Central memory CD8-positive, alpha-beta T cell (primary cell): ENCODE data around the gene PM20D1.
A peak's percentile ranks its signal among the peaks of the same experiment; 100 is the strongest.
"Not testable (repeated sequence)": the region's sequence is repeated elsewhere in the genome, so short reads cannot be mapped to it uniquely, and the experiment has no call there.

Source experiments
- ATAC-seq: fragments of 150-1000 bp; cut with Tn5 transposase; replicated peaks from 2 replicates; pipeline ENCODE4 v1.10.0; 2022; ENCODE audit warnings: mild to moderate bottlenecking, moderate FRiP score, moderate number of reproducible peaks; ENCODE audit not compliant: poor library complexity, severe bottlenecking; ENCODE audit errors: extremely low read depth
- DNase-seq, 2 donors: peaks; one replicate each; pipeline ENCODE4 v3.0.0; 2021; ENCODE audit warnings: low spot score in 2 of 2
- H3K27ac Mint-ChIP-seq: one replicate; pipeline ENCODE4 v1.8.0; 2022; ENCODE audit warnings: low read depth, mild to moderate bottlenecking, moderate library complexity, mixed read lengths
- H3K27me3 Mint-ChIP-seq: one replicate; pipeline ENCODE4 v1.8.0; 2022; ENCODE audit warnings: mixed read lengths
- H3K36me3 Mint-ChIP-seq: one replicate; pipeline ENCODE4 v1.8.0; 2022; ENCODE audit warnings: mild to moderate bottlenecking, moderate library complexity, mixed read lengths; ENCODE audit not compliant: insufficient read depth
- H3K4me1 Mint-ChIP-seq: one replicate; pipeline ENCODE4 v1.8.0; 2022; ENCODE audit warnings: mixed read lengths
- H3K4me3 Mint-ChIP-seq: one replicate; pipeline ENCODE4 v1.8.0; 2022; ENCODE audit warnings: mild to moderate bottlenecking, moderate library complexity, mixed read lengths
- H3K9me3 Mint-ChIP-seq: one replicate; pipeline ENCODE4 v1.8.0; 2022; ENCODE audit warnings: mixed read lengths

The PM20D1 gene

DNA sequence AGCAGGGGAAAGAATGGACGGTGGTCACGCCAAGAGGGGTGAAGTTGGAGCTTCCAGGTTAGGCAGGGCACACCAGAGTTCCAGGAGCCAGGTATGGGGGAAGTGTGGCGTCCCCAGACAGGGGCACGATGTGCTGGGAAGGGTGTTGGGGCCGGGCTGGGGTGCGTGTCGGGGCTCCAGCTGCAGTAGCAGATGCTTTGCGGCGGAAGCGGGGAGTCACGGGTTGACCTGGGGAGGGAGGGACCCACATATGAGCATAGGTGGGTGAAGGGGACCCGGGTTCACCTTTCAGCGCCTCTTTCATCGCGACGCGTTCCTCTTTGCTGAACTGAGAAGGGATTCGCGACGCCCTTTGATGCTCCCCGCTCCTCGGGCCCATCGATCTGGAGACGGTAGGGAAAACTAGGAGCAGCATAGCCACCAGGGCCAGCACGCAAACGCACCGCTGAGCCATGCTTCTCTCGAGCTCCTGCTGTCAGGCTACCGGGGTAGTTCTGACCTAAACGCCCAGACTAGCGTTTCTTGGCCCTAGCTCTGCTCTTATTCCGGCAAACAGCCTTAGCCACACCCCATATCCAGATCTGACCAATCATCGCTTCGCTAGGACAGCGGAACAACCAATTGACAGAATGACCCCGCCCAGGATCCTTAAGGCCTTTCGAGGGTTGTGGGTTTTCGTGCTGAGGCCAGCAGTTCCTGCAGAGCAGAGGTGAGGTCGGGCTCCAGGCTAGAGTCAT, at the start of gene PM20D1:
PM20D1 (minus strand) TSS at position 514 of the 737 bp plus-strand sequence; CDS start at position 454, 60 bp downstream.
- no peaks in the 10 kb centered on the region for H3K9me3 Mint-ChIP-seq
- no peaks in the 10 kb centered on the region for H3K27me3 Mint-ChIP-seq
- peak; percentile 97 for ATAC-seq
- peak; percentile 61 to 83 for DNase-seq
- H3K36me3 Mint-ChIP-seq, result peaks cover 5% of the 10 kb centered on the region
- peak within 1 kb of the TSS; percentile 89 for H3K4me3 Mint-ChIP-seq
- H3K27ac Mint-ChIP-seq, result peak within 1 kb of the TSS; percentile 85
- peaks cover 14% of the 10 kb centered on the region for H3K4me1 Mint-ChIP-seq

GRCh38 chr1:205896351-205896750, 46.4 kb upstream of the PM20D1 start:
- Mint-ChIP-seq H3K4me3 (no peak overlapping the region), H3K36me3 (no peaks in the 10 kb centered on the region), H3K27ac (no peak overlapping the region), H3K27me3 (peaks cover 35% of the 10 kb centered on the region), H3K4me1 (no peaks in the 10 kb centered on the region), H3K9me3 (peaks cover 9% of the 10 kb centered on the region)
- DNase-seq (no peak), ATAC-seq (no peak)

GRCh38 chr1:205894119-205894518, 44.2 kb upstream of the PM20D1 start:
- Mint-ChIP-seq H3K27me3 (peaks cover 21% of the 10 kb centered on the region), H3K9me3 (peaks cover 13% of the 10 kb centered on the region)
- not testable (repeated sequence) for H3K36me3 Mint-ChIP-seq, H3K4me3 Mint-ChIP-seq, ATAC-seq, DNase-seq, H3K4me1 Mint-ChIP-seq, H3K27ac Mint-ChIP-seq

- H3K27ac Mint-ChIP-seq, H3K27me3 Mint-ChIP-seq, ATAC-seq, H3K36me3 Mint-ChIP-seq, H3K4me3 Mint-ChIP-seq, DNase-seq: not testable (repeated sequence)
- Mint-ChIP-seq H3K9me3 (peaks cover 17% of the 10 kb centered on the region), H3K4me1 (peaks cover 13% of the 10 kb centered on the region)
Measured at GRCh38 chr1:205892175-205892574, 42.2 kb upstream of the PM20D1 start.

- not testable (repeated sequence) for H3K36me3 Mint-ChIP-seq, ATAC-seq, H3K27ac Mint-ChIP-seq, DNase-seq, H3K4me3 Mint-ChIP-seq, H3K27me3 Mint-ChIP-seq
- Mint-ChIP-seq H3K9me3 (peaks cover 13% of the 10 kb centered on the region), H3K4me1 (peaks cover 13% of the 10 kb centered on the region)
Measured at GRCh38 chr1:205891481-205891880, 41.5 kb upstream of the PM20D1 start.

GRCh38 chr1:205890631-205891030, 40.7 kb upstream of the PM20D1 start:
- H3K27ac Mint-ChIP-seq, ATAC-seq, H3K27me3 Mint-ChIP-seq, H3K9me3 Mint-ChIP-seq, H3K36me3 Mint-ChIP-seq, DNase-seq, H3K4me3 Mint-ChIP-seq: not testable (repeated sequence)
- H3K4me1 Mint-ChIP-seq, result peaks cover 13% of the 10 kb centered on the region

DNA sequence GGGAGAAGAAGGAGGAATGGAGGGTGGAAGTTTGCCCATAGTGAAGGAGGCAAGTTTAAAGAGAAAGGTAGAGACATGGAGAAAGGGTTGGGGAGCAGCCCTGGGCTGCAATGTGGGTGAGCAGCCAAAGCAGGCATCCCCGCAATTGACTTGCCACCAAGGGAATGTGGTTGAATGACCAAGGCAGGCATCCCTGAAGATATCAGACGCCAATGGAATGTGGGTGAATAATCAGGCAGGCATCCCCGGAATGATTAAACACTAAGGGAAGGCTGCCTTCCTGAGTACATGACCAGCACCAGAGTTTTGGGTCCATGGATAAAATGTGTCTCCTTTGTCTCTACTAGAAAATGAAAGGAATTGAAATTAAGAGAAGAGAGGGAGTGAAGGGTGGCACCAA, 39.8 kb upstream of the PM20D1 start:
- not testable (repeated sequence) for DNase-seq, H3K27me3 Mint-ChIP-seq, H3K27ac Mint-ChIP-seq, H3K36me3 Mint-ChIP-seq, ATAC-seq, H3K9me3 Mint-ChIP-seq, H3K4me3 Mint-ChIP-seq
- peaks cover 13% of the 10 kb centered on the region for H3K4me1 Mint-ChIP-seq

GRCh38 chr1:205889006-205889405, 39.1 kb upstream of the PM20D1 start:
- H3K27me3 Mint-ChIP-seq, H3K27ac Mint-ChIP-seq: not testable (repeated sequence)
- peaks cover 13% of the 10 kb centered on the region for H3K4me1 Mint-ChIP-seq

GRCh38 chr1:205883792-205884191, 33.9 kb upstream of the PM20D1 start:
- ATAC-seq, result no peak
- no peak overlapping the region for H3K4me3 Mint-ChIP-seq

More at GRCh38 chr1:205889006-205889405, 39.1 kb upstream of the PM20D1 start:
- ATAC-seq, H3K4me3 Mint-ChIP-seq, DNase-seq, H3K36me3 Mint-ChIP-seq, H3K9me3 Mint-ChIP-seq: not testable (repeated sequence)

DNA sequence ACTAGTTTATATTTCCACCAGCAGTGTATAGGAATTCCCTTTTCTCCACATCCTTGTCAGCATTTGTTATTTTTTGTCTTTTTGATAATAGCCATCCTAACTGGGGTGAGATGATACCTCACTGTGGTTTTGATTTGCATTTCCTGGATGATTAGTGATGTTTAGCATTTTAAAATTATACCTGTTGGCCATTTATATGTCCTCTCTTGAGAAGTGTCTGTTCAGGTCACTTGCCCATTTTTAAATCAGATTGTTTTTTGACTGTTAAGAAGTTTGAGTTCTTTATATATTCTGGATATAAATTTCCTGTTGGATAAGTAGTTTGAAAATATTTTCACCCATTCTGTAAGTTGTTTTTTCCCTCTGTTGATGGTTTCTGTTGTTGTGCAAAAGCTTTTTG, 31.0 kb upstream of the PM20D1 start:
- H3K4me3 Mint-ChIP-seq, result no peak overlapping the region
- peaks cover 29% of the 10 kb centered on the region for H3K9me3 Mint-ChIP-seq
- no peak for ATAC-seq
- H3K27me3 Mint-ChIP-seq, result peaks cover 45% of the 10 kb centered on the region
- peaks cover 1% of the 10 kb centered on the region for H3K36me3 Mint-ChIP-seq
- no peak for DNase-seq
- peaks cover 5% of the 10 kb centered on the region for H3K4me1 Mint-ChIP-seq
- H3K27ac Mint-ChIP-seq, result no peak overlapping the region

More at GRCh38 chr1:205883792-205884191, 33.9 kb upstream of the PM20D1 start:
- DNase-seq, result no peak
- peaks cover 21% of the 10 kb centered on the region for H3K9me3 Mint-ChIP-seq
- H3K27me3 Mint-ChIP-seq, result peaks cover 28% of the 10 kb centered on the region
- H3K36me3 Mint-ChIP-seq, result peaks cover 1% of the 10 kb centered on the region
- H3K27ac Mint-ChIP-seq, result no peak overlapping the region
- H3K4me1 Mint-ChIP-seq, result peaks cover 3% of the 10 kb centered on the region

DNA sequence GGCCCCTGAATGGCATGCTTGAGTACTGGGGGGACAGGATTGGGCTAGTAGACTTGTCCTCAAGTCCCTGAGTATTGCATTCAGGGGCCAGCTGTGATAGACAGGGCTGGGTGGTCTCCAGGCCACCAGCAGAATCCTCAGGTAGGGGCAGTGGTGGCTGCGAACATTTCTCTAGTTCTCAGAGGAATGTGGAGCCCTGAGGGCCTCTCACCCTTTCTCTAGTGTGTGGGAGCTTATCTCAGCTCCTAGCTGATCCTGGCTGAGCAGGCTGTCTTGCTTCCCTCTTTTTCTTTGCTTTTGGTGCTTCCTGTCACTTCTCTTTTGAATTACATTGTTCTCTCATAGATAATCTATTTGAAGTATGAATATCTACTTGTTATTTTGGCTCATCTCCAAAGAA, 30.0 kb upstream of the PM20D1 start:
- H3K27ac Mint-ChIP-seq, result no peak overlapping the region
- ATAC-seq, result no peak
- peaks cover 45% of the 10 kb centered on the region for H3K27me3 Mint-ChIP-seq
- peaks cover 1% of the 10 kb centered on the region for H3K36me3 Mint-ChIP-seq
- H3K9me3 Mint-ChIP-seq, result peaks cover 29% of the 10 kb centered on the region
- H3K4me3 Mint-ChIP-seq, result no peak overlapping the region
- DNase-seq, result no peak
- peaks cover 5% of the 10 kb centered on the region for H3K4me1 Mint-ChIP-seq

DNA sequence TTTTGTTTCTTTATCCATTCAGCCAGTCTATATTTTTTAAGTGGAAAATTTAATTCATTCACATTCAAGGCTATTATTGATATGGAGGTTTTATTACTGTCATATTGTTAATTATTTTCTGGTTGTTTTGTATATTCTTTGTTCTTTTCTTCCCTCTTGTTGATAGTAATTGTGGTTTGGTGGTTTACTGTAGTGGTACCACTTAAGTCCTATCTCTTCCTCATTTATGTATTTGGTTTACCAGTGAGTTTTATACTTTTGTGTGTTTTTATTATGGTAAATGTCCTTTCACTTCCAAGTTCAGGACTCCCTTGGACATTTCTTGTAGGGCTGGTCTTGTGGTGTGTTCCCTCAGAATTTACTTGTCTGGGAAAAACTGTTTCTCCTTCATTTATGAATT, 28.1 kb upstream of the PM20D1 start:
- no peak for DNase-seq
- Mint-ChIP-seq H3K36me3 (peaks cover 1% of the 10 kb centered on the region), H3K27ac (no peak overlapping the region), H3K4me3 (no peak overlapping the region), H3K4me1 (peaks cover 5% of the 10 kb centered on the region), H3K9me3 (peaks cover 29% of the 10 kb centered on the region), H3K27me3 (peaks cover 39% of the 10 kb centered on the region)
- ATAC-seq, result no peak

- not testable (repeated sequence) for H3K9me3 Mint-ChIP-seq, H3K4me3 Mint-ChIP-seq, DNase-seq, H3K4me1 Mint-ChIP-seq, H3K27ac Mint-ChIP-seq, ATAC-seq, H3K36me3 Mint-ChIP-seq
- H3K27me3 Mint-ChIP-seq, result peaks cover 11% of the 10 kb centered on the region
Measured at GRCh38 chr1:205873148-205873547, 23.2 kb upstream of the PM20D1 start.
